ENCODE measurements around the gene TPPP2. TPM values are rescaled to one million over a fixed set of nuclear protein-coding genes. Genes with fewer than 3 reads are reported as not detected.

Gene TPPP2
- total RNA-seq, 4 donors from 2014 or later, result 0.67 TPM; not detected in 3

GRCh38 chr14:21057803-21058675 lies 28.0 kb downstream of the TPPP2 start, which contains the start of gene RNASE8:
RNASE8 (plus strand) TSS chr14:21057822; CDS start chr14:21057893, 71 bp downstream.
- DNase-seq, result no peak
- Histone ChIP-seq H3K4me3 (no peak within 1 kb of the TSS), H3K4me1 (no peaks in the 10 kb centered on the region), H3K36me3 (no peaks in the 10 kb centered on the region), H3K9me3 (no peaks in the 10 kb centered on the region), H3K27me3 (no peaks in the 10 kb centered on the region), H3K27ac (no peak within 1 kb of the TSS)
- intact Hi-C loops (cut with DNase I; ENCODE audit: low total_unique reads), result no loop called here
- TF ChIP-seq POLR2A (IDR thresholded peaks at IDR 0.05), result no peak
- TF ChIP-seq, protein P1, sequence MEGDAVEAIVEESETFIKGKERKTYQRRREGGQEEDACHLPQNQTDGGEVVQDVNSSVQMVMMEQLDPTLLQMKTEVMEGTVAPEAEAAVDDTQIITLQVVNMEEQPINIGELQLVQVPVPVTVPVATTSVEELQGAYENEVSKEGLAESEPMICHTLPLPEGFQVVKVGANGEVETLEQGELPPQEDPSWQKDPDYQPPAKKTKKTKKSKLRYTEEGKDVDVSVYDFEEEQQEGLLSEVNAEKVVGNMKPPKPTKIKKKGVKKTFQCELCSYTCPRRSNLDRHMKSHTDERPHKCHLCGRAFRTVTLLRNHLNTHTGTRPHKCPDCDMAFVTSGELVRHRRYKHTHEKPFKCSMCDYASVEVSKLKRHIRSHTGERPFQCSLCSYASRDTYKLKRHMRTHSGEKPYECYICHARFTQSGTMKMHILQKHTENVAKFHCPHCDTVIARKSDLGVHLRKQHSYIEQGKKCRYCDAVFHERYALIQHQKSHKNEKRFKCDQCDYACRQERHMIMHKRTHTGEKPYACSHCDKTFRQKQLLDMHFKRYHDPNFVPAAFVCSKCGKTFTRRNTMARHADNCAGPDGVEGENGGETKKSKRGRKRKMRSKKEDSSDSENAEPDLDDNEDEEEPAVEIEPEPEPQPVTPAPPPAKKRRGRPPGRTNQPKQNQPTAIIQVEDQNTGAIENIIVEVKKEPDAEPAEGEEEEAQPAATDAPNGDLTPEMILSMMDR (IDR thresholded peaks at IDR 0.05), result no peak

DNA sequence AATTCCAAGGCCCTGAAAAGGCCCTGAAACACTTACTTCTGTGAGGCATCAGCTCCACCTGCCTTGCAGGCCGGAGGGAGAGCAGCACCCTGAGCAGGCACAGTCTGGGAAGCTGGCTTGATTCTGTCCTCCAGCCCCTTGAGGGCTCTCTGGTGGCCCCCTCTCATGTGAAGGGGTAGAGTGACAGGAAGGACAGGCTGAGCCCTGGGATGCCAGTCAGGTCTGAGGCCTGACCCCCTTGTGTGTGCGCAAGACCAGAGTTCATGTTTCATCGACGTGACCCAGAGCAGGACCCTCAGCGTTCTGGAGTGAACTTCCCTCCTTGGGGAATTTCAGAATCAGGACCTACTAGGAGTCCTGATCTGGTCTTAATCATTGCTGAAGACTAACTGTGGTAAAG lies 28.9 kb downstream of the TPPP2 start:
- intact Hi-C loops (cut with DNase I; ENCODE audit: low total_unique reads), result no loop called here

GRCh38 chr14:21059842-21060613 lies 30.0 kb downstream of the TPPP2 start:
- Histone ChIP-seq H3K9me3 (no peaks in the 10 kb centered on the region), H3K27ac (no peak overlapping the region), H3K4me3 (no peak overlapping the region), H3K36me3 (no peaks in the 10 kb centered on the region), H3K27me3 (no peaks in the 10 kb centered on the region), H3K4me1 (no peaks in the 10 kb centered on the region)
- intact Hi-C loops (cut with DNase I; ENCODE audit: low total_unique reads), result no loop called here
- no peak for DNase-seq
- TF ChIP-seq, protein P1 (IDR thresholded peaks at IDR 0.05), result no peak
- no peak for TF ChIP-seq POLR2A (IDR thresholded peaks at IDR 0.05)

More for the DNA sequence above, 28.9 kb downstream of the TPPP2 start:
- Histone ChIP-seq H3K4me3 (no peak overlapping the region), H3K27me3 (no peaks in the 10 kb centered on the region), H3K27ac (no peak overlapping the region), H3K9me3 (no peaks in the 10 kb centered on the region), H3K4me1 (no peaks in the 10 kb centered on the region), H3K36me3 (no peaks in the 10 kb centered on the region)
- TF ChIP-seq, protein P1 (IDR thresholded peaks at IDR 0.05), result no peak
- no peak for TF ChIP-seq POLR2A (IDR thresholded peaks at IDR 0.05)
- no peak for DNase-seq

DNA sequence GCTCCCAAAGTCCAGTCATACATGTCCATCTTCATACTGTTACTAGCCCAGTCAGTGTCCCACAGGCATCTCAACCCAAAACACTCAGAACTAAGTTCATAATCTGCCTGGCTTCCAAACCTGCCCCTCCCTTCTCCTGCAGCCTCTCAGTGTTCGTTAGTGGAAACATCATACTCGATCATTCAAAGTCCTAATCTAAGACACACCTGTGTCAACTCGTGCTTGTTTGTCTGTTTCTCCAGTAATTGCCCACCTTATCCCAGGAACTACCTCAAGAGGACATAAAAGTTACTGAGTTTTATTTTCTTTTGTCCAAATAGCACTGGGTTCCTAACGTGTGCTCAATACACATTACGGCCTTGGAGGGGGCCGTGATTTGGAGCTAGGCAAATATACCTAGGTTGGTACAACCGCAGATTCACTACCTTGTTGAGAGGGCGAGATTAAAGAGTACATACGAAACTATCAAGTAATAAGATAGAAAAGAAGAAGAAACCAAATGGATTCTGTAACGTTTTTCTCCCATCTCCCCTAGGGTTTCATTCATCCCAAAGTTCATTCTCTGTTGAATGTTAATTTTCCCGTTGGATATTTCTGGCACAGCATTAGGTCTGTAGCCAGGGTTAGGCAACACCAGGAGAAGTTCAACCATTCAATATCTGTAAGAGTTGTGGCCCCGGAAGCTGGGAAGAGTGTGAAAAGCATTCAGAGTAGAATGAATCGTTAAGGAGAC lies 30.8 kb downstream of the TPPP2 start:
- intact Hi-C loops (cut with DNase I; ENCODE audit: low total_unique reads), result no loop called here
- Histone ChIP-seq H3K27me3 (no peaks in the 10 kb centered on the region), H3K27ac (no peak overlapping the region), H3K36me3 (no peaks in the 10 kb centered on the region), H3K9me3 (no peaks in the 10 kb centered on the region), H3K4me1 (no peaks in the 10 kb centered on the region), H3K4me3 (no peak overlapping the region)
- no peak for TF ChIP-seq POLR2A (IDR thresholded peaks at IDR 0.05)
- TF ChIP-seq, protein P1 (IDR thresholded peaks at IDR 0.05), result no peak
- no peak for DNase-seq
